ENCODE results near the gene MSTN.

- no peak for TF ChIP-seq CTCF (IDR thresholded peaks at IDR 0.05; ENCODE audit: low read depth, low read length, poor library complexity, severe bottlenecking)
- no peak for TF ChIP-seq EZH2phosphoT487 (IDR thresholded peaks at IDR 0.05; ENCODE audit: borderline replicate concordance, low read length)
Measured at GRCh38 chr2:190062601-190063000, at the start of gene MSTN.
